IMR-90 (cell line): ENCODE measurements around the gene TM9SF4.

Source experiments
- BHLHE40 ChIP-seq: fragments of 150-350 bp; IDR thresholded peaks from 2 replicates; pipeline ENCODE4 v1.6.1; 2016; ENCODE audit warnings: mild to moderate bottlenecking, low read depth, low read length
- CEBPB ChIP-seq: IDR thresholded peaks from 2 replicates; pipeline ENCODE4 v1.6.1; 2012; ENCODE audit warnings: low read depth, low read length, improper control_type of control experiment
- CTCF ChIP-seq: conservative IDR thresholded peaks from 2 replicates; pipeline ENCODE4 v1.5.1; 2012; ENCODE audit warnings: mild to moderate bottlenecking, low read depth, low read length, improper control_type of control experiment
- MAZ ChIP-seq: IDR thresholded peaks from 2 replicates; pipeline ENCODE4 v1.6.1; 2012; ENCODE audit warnings: low read depth, mild to moderate bottlenecking, low read length, improper control_type of control experiment, moderate library complexity, borderline replicate concordance
- MXI1 ChIP-seq: IDR thresholded peaks from 2 replicates; pipeline ENCODE4 v1.6.1; 2012; ENCODE audit warnings: low read depth, mild to moderate bottlenecking, low read length, moderate library complexity, borderline replicate concordance
- NFE2L2 ChIP-seq: fragments of 150-350 bp; IDR thresholded peaks from 2 replicates; pipeline ENCODE4 v1.6.1; 2016; ENCODE audit warnings: low read depth, mild to moderate bottlenecking, low read length
- POLR2A ChIP-seq: IDR thresholded peaks from 2 replicates; pipeline ENCODE4 v1.6.1; 2012; ENCODE audit warnings: mild to moderate bottlenecking, low read depth, low read length
- RAD21 ChIP-seq: IDR thresholded peaks from 2 replicates; pipeline ENCODE4 v1.6.1; 2012; ENCODE audit warnings: low read length, improper control_type of control experiment
- SMC3 ChIP-seq: fragments of 150-350 bp; IDR thresholded peaks from 2 replicates; pipeline ENCODE4 v1.6.1; 2016; ENCODE audit warnings: low read depth, mild to moderate bottlenecking, antibody characterized with exemption, low read length, moderate library complexity
- USF2 ChIP-seq: fragments of 150-350 bp; IDR thresholded peaks from 2 replicates; pipeline ENCODE4 v1.6.1; 2017; ENCODE audit warnings: mild to moderate bottlenecking, antibody characterized with exemption, low read length, low read depth

GRCh38 chr20:32128167-32128566, 18.7 kb downstream of the TM9SF4 start:
- no peak for TF ChIP-seq CTCF
- no peak for TF ChIP-seq POLR2A
- TF ChIP-seq NFE2L2: no peak
- TF ChIP-seq USF2: no peak
- TF ChIP-seq SMC3: no peak
- TF ChIP-seq MAZ: no peak
- TF ChIP-seq RAD21: no peak
- no peak for TF ChIP-seq MXI1
- no peak for TF ChIP-seq CEBPB
- no peak for TF ChIP-seq BHLHE40
